ENCODE data around the gene ZDHHC1.

The ZDHHC1 gene

GRCh38 chr16:67391424-67392300, 24.6 kb downstream of the ZDHHC1 start:
- H3K4me3 ChIP-seq (ENCODE audit: low read depth, low read length), result no peak overlapping the region
- TF ChIP-seq CTCF (IDR thresholded peaks at IDR 0.05; ENCODE audit: low read depth, low read length), result no peak

DNA sequence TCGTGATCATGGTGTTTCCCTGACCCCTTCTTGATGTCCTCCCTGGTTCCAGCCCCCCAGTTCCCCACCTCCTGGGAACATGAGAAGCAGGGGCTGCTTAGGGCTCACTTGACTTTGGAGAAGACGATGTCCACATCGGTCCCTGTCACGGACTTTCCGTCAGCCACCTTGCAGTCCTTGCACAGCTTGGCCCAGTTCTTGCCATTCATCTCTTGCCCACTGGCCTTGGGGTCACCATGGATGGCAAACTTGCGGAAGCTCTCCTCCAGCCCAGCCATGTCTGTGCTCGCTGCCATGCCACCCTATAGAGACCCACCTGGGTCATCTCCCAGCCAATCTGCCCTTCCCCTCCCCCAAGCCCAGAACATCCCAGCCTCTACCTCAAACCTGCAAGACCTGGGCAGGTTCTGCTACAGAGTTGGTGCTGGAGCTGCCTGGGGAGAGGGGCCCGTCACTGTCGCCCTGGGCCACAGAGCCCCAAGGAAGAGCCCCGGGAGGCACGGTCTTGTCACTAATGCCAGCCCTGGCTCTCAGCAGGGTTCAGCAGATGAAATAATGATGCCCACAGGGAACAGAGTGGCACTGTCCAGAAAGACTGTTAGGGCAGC, 25.4 kb downstream of the ZDHHC1 start:
- H3K4me3 ChIP-seq (ENCODE audit: low read depth, low read length), result no peak overlapping the region
- TF ChIP-seq CTCF (IDR thresholded peaks at IDR 0.05; ENCODE audit: low read depth, low read length), result no peak

DNA sequence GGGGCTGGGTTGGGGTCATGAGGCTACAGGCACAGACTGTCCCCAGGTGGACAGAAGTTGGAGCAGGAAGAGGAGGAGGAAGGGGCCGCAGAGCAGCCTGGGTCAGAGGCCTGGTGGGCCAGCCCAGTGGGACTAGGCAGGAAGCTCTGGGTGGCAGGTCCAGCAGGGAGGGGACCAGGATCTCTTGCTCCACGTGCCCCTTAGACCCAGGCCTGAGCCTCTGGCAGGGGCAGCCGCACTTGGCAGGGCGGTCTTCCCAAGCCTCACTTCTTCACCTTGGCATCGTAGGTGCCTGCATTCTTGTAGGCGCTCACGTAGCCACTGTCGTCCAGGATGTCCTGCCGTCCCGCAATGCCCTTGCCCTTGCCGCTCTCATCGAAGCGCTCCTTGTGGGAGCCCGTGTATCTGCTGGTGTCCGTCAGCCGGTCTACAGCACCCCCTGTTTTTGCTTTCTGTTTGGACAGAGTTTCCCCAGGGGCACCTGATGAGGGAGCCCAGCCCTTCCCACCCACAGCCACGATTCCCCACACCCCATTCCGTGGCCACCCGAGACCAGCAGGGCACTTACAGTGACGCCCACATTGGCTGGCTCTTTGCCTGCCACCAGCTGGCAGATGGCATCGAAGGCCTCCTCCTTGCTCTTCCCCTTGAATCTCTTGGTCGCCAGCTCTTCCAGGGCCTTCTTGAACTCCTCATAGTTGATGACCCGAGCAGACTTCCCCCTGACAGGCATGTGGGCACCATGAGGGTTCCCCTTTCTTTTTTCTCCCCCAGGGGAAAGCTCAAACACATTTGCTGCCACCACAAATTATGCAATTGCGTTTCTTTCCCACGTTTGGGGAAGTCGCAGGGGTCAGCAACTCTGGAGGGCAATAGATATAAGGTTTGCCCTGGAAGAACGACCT, 26.1 kb downstream of the ZDHHC1 start:
- H3K4me3 ChIP-seq (ENCODE audit: low read depth, low read length), result no peak overlapping the region
- TF ChIP-seq CTCF (IDR thresholded peaks at IDR 0.05; ENCODE audit: low read depth, low read length), result no peak

DNA sequence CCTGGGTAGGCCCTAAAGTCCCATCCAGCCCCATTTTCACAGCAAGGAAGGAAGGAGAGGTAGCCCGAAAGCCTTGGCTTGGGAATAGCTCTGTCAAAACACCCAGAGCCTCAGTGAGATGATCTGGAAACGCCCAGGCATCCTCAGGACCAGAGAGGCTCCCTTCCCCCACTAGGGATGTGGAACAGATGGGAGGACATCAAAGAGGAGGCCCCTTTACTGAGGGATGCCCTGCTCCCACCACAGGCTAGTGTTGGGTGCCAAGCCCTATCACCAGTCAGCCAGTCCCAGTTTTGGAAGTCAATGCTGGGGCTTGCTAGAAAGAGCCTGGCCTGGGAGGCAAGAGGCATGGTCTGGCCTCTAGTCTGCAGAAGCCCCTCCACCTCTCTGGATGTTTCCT, 27.7 kb downstream of the ZDHHC1 start:
- H3K4me3 ChIP-seq (ENCODE audit: low read depth, low read length), result no peak overlapping the region
- no peak for TF ChIP-seq CTCF (IDR thresholded peaks at IDR 0.05; ENCODE audit: low read depth, low read length)

- no peak for TF ChIP-seq CTCF (IDR thresholded peaks at IDR 0.05; ENCODE audit: low read depth, low read length)
- no peak overlapping the region for H3K4me3 ChIP-seq (ENCODE audit: low read depth, low read length)
Observed at GRCh38 chr16:67388191-67388590, 28.1 kb downstream of the ZDHHC1 start.

GRCh38 chr16:67387479-67388079, 28.7 kb downstream of the ZDHHC1 start:
- TF ChIP-seq CTCF (IDR thresholded peaks at IDR 0.05; ENCODE audit: low read depth, low read length), result no peak
- H3K4me3 ChIP-seq (ENCODE audit: low read depth, low read length), result no peak overlapping the region

All from WI38 (cell line).